Suprapubic skin (tissue), 4 donors: Measurements from ENCODE around the gene BRPF3. TPM values are rescaled to one million over a fixed set of nuclear protein-coding genes. Genes with fewer than 3 reads are reported as not detected.

Experiments
- DNase-seq, 2 donors: peaks; one replicate each; pipeline ENCODE4 v3.0.0-alpha.2; 2019; ENCODE audit warnings: low spot score in 2 of 2
- H3K27ac ChIP-seq: fragments of 200-600 bp; sonication (generic); one replicate; pipeline ENCODE4 v1.5.1; 2019
- H3K27me3 ChIP-seq: fragments of 200-600 bp; sonication (generic); one replicate; pipeline ENCODE4 v1.5.1; 2019
- H3K36me3 ChIP-seq: fragments of 200-600 bp; sonication (generic); one replicate; pipeline ENCODE4 v1.5.1; 2019
- H3K4me1 ChIP-seq: fragments of 200-600 bp; sonication (generic); one replicate; pipeline ENCODE4 v1.5.1; 2019
- H3K4me3 ChIP-seq: fragments of 200-600 bp; sonication (generic); one replicate; pipeline ENCODE4 v1.5.1; 2019; ENCODE audit warnings: mild to moderate bottlenecking
- H3K9me3 ChIP-seq: fragments of 200-600 bp; sonication (generic); one replicate; pipeline ENCODE4 v1.5.1; 2019
- EP300 ChIP-seq: sonication (generic); formaldehyde crosslinking; IDR thresholded peaks from one replicate; pipeline ENCODE4 v1.6.1; 2017; ENCODE audit warnings: antibody characterized with exemption
- POLR2A ChIP-seq, 2 donors: fragments of 450-650 bp; IDR thresholded peaks; one replicate each; pipeline ENCODE4 v1.6.1; 2017; ENCODE audit warnings: antibody characterized with exemption in 2 of 2, mild to moderate bottlenecking in 2 of 2, moderate library complexity in 2 of 2
- POLR2AphosphoS5 ChIP-seq, 3 donors: sonication (generic); formaldehyde crosslinking; IDR thresholded peaks; one replicate each; pipeline ENCODE4 v1.6.1; 2017; ENCODE audit warnings: antibody characterized with exemption in 3 of 3
- WGBS: methylation state at CpG from one replicate; pipeline ENCODE4 v1.1.5; 2018; 5-methylcytosine and 5-hydroxymethylcytosine counted together
- total RNA-seq, 4 donors: library from RNA; depleted of rRNA; stranded (reverse); fragments of >200 nt; gene quantifications; one replicate each; pipeline ENCODE4 v1.1.0, GENCODE V29; 2016
- TF ChIP-seq, protein P1 (sequence below), 2 donors: fragments of 200-600 bp in 1 of 2; fragments of 450-650 bp in 1 of 2; sonication (generic) in 1 of 2; IDR thresholded peaks; one replicate each; pipeline ENCODE4 v1.5.1; 2016 to 2019; ENCODE audit warnings: antibody characterized with exemption in 2 of 2, mild to moderate bottlenecking in 1 of 2, moderate library complexity in 1 of 2

Gene BRPF3
- total RNA-seq, 4 donors from 2014 or later: 19.3 to 28.5 (median 20.5) TPM

DNA sequence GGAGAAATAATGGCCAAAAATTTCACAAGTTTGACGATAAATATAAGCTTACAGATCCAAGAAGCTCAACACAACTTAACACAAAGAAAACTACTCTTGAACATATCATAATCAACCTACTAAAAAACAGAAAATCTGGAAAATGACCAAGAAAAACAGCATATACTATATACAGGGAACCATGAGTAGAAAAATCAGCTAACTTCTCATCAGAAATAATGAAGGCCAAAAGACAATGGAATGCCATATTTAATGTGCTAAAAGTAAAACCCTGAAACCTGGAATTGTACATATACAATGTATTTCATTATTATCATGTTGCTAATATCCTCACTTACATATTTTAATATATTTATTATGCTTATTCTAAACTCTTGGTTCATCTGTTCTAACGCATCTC lies 40.9 kb upstream of the BRPF3 start:
- TF ChIP-seq POLR2A (IDR thresholded peaks at IDR 0.05): no peak
- TF ChIP-seq EP300: no peak
- TF ChIP-seq, protein P1, sequence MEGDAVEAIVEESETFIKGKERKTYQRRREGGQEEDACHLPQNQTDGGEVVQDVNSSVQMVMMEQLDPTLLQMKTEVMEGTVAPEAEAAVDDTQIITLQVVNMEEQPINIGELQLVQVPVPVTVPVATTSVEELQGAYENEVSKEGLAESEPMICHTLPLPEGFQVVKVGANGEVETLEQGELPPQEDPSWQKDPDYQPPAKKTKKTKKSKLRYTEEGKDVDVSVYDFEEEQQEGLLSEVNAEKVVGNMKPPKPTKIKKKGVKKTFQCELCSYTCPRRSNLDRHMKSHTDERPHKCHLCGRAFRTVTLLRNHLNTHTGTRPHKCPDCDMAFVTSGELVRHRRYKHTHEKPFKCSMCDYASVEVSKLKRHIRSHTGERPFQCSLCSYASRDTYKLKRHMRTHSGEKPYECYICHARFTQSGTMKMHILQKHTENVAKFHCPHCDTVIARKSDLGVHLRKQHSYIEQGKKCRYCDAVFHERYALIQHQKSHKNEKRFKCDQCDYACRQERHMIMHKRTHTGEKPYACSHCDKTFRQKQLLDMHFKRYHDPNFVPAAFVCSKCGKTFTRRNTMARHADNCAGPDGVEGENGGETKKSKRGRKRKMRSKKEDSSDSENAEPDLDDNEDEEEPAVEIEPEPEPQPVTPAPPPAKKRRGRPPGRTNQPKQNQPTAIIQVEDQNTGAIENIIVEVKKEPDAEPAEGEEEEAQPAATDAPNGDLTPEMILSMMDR (IDR thresholded peaks at IDR 0.05): no peak
- TF ChIP-seq POLR2AphosphoS5 (IDR thresholded peaks at IDR 0.05): no peak
- no peak for DNase-seq
- Histone ChIP-seq H3K27me3 (no peaks in the 10 kb centered on the region), H3K36me3 (no peaks in the 10 kb centered on the region), H3K4me1 (peaks cover 18% of the 10 kb centered on the region), H3K4me3 (no peak overlapping the region), H3K27ac (no peak overlapping the region), H3K9me3 (no peaks in the 10 kb centered on the region)
- WGBS: 94% methylated on average over 2 of the region's 2 CpGs

DNA sequence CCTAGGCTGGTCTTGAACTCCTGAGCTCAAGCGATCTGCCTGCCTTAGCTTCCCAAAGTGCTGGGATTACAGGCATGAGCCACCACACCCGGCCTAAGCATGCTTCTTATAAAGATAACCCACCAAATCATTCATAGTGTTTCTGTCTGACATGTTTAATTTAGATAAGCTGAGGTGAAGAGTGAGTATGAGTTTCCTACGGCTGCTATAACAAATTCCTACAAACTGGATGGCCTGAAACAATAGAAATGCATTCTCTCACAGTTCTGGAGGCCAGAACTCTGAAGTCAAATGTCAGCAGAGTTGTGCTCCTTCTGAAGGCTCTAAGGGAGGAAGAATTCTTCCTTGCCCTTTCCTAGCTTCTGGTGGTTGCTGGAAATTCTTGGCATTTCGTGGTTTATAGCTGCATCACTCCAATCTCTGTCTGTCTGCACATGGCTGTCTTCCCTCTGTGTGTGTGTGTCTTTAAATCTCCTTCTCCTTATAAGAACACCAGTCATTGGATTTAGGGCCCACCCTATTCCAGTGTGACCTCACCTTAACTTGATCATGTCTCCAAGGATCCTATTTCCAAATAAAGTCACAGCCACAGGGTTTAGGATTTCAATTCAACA lies 36.3 kb upstream of the BRPF3 start:
- peaks cover 4% of the 10 kb centered on the region for H3K4me1 ChIP-seq
- no peaks in the 10 kb centered on the region for H3K9me3 ChIP-seq
- H3K36me3 ChIP-seq: no peaks in the 10 kb centered on the region
- 95% methylated on average over 4 of the region's 4 CpGs for WGBS
- TF ChIP-seq EP300: no peak
- TF ChIP-seq POLR2A (IDR thresholded peaks at IDR 0.05): no peak
- TF ChIP-seq, protein P1 (IDR thresholded peaks at IDR 0.05): no peak
- no peaks in the 10 kb centered on the region for H3K27me3 ChIP-seq
- DNase-seq: no peak
- H3K27ac ChIP-seq: no peak overlapping the region
- H3K4me3 ChIP-seq: no peak overlapping the region

DNA sequence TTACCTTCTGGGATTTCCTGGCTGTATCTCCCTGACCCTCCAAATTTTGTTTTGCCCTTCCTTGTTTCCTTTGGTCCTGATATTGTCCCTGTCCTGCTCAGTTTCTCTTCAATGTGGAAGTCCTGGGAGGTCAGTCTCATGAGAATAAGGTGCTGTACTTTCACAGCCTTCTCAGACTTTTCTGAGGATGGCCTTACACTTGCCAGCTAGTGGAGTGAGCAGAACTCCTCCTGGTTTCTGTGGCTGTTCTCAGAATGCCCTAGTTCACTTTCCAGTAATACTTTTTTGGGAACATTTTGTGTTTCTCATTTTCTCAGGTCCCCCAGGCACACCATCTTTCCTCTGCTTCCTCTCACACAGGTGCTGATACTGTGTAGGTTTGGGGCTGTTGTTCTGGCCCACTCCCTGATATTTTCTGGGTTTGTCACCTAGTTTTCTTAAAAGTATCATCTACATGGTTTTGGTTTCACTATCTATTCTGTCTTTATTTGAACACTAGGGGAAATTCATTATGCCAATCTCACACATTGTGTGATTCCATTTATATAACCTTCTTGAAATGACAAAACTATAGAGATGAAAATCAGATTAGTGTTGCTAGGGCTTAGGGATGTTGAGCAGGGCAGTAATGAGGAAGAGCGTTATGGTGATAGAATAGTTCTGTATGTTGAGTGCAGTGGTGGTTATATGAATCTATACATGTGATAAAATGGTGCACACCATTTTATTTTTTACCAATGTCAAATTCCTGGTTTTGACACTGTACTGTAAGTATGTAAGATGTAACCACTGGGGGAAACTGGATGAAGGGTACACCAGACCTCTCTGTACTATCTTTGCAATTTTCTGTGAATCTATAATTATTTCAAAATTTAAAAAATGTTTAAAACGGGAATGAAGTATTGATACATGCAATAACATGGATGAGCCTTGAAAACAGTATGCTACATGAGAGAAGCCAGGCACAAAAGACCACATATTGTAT lies 27.2 kb upstream of the BRPF3 start:
- H3K27me3 ChIP-seq: no peaks in the 10 kb centered on the region
- no peak overlapping the region for H3K27ac ChIP-seq
- DNase-seq: no peak
- no peaks in the 10 kb centered on the region for H3K9me3 ChIP-seq
- H3K4me3 ChIP-seq: no peak overlapping the region
- 94% methylated on average over 2 of the region's 2 CpGs for WGBS
- TF ChIP-seq, protein P1 (IDR thresholded peaks at IDR 0.05): no peak
- no peak for TF ChIP-seq POLR2A (IDR thresholded peaks at IDR 0.05)
- TF ChIP-seq POLR2AphosphoS5 (IDR thresholded peaks at IDR 0.05): no peak
- TF ChIP-seq EP300: no peak
- H3K36me3 ChIP-seq: no peaks in the 10 kb centered on the region
- peaks cover 4% of the 10 kb centered on the region for H3K4me1 ChIP-seq

DNA sequence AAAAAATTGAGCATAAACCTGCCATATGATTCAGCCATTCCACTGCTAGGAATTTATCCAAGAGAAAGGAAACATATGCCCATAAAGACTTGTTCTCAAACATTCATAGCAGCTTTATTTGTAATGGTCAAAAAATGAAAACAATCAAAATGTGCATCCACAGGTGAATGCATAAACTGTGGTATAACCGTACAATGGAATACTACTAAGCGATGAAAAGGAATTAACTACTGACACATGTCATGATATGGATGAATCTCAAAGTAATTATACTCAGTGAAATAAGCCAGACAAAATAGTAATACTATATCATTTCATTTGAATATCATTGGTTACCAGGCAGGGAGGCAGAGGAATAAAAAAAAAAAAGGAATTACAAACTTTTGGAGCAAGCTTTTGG lies 25.8 kb upstream of the BRPF3 start:
- Histone ChIP-seq H3K27me3 (no peaks in the 10 kb centered on the region), H3K27ac (no peak overlapping the region), H3K9me3 (no peaks in the 10 kb centered on the region), H3K4me3 (no peak overlapping the region), H3K36me3 (no peaks in the 10 kb centered on the region), H3K4me1 (no peaks in the 10 kb centered on the region)
- DNase-seq: no peak
- 96% methylated on average over 2 of the region's 2 CpGs for WGBS
- TF ChIP-seq, protein P1 (IDR thresholded peaks at IDR 0.05): no peak
- no peak for TF ChIP-seq POLR2A (IDR thresholded peaks at IDR 0.05)
- TF ChIP-seq POLR2AphosphoS5 (IDR thresholded peaks at IDR 0.05): no peak
- no peak for TF ChIP-seq EP300

DNA sequence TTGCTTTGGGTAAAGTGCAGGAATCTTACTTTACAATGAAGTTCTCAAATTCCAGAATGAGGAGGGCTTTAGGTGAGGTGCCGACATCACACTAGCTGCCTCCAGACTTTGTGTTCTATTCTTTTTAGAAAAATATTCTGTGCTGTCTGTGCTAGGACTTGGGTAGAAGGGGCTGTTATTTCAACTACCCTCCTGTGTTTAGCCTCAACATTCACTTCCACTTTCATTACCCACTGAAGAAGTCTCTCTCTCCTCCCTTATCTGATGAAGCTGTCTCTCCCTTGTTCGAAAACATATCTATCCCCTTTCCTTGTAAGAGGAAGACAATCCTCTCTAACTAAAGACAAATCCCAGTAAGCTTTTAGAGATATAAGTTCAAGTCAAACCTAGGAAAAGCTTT lies 25.0 kb upstream of the BRPF3 start:
- H3K4me1 ChIP-seq: no peaks in the 10 kb centered on the region
- no peak overlapping the region for H3K4me3 ChIP-seq
- H3K9me3 ChIP-seq: no peaks in the 10 kb centered on the region
- no peaks in the 10 kb centered on the region for H3K27me3 ChIP-seq
- WGBS: 77% methylated on average over 2 of the region's 2 CpGs
- H3K27ac ChIP-seq: no peak overlapping the region
- no peaks in the 10 kb centered on the region for H3K36me3 ChIP-seq
- DNase-seq: no peak
- no peak for TF ChIP-seq POLR2A (IDR thresholded peaks at IDR 0.05)
